ENCODE measurements around the gene ERAS. TPM values are rescaled to one million over a fixed set of nuclear protein-coding genes. Genes with fewer than 3 reads are reported as not detected.

ERAS gene
- not detected for total RNA-seq

- Mint-ChIP-seq H3K27me3 (peaks cover 31% of the 10 kb centered on the region), H3K9me3 (no peaks in the 10 kb centered on the region), H3K36me3 (ENCODE audit: low read depth) (peaks cover 8% of the 10 kb centered on the region), H3K27ac (no peak within 1 kb of the TSS), H3K4me1 (peaks cover 5% of the 10 kb centered on the region), H3K4me3 (no peak within 1 kb of the TSS)
- CTCF ChIA-PET = no interaction called here
- POLR2A ChIA-PET = no interaction called here
- no peak for DNase-seq
These were observed at the start of gene ERAS for GRCh38 chrX:48826135-48826875. TSS of gene ERAS (plus strand) at chrX:48826513. CDS start at chrX:48829124, 2,611 bp downstream.

GRCh38 chrX:48776818-48777439 is 49.4 kb upstream of the ERAS start:
- no peak for DNase-seq
- Mint-ChIP-seq H3K9me3 (no peaks in the 10 kb centered on the region), H3K36me3 (ENCODE audit: low read depth) (no peaks in the 10 kb centered on the region), H3K4me1 (no peaks in the 10 kb centered on the region), H3K4me3 (no peak overlapping the region), H3K27ac (no peak overlapping the region), H3K27me3 (peaks cover 10% of the 10 kb centered on the region)
- CTCF ChIA-PET = interaction anchor here (0.6 kb wide), 2 partner anchors 13 to 582 kb away, joined by 3 read pairs; no protein-coding TSS in a partner anchor
- POLR2A ChIA-PET = interaction anchor here (0.5 kb wide), 1 partner anchor 225 kb away, joined by 4 read pairs; the partner anchor contains the start of gene GRIPAP1

- Mint-ChIP-seq H3K27ac (no peak overlapping the region), H3K36me3 (ENCODE audit: low read depth) (no peaks in the 10 kb centered on the region), H3K9me3 (no peaks in the 10 kb centered on the region), H3K27me3 (peaks cover 10% of the 10 kb centered on the region), H3K4me3 (no peak overlapping the region), H3K4me1 (no peaks in the 10 kb centered on the region)
- DNase-seq = no peak
- POLR2A ChIA-PET = interaction anchor here (0.7 kb wide), 1 partner anchor 42 kb away, joined by 3 read pairs; no protein-coding TSS in a partner anchor
- CTCF ChIA-PET = no interaction called here
These were observed 46.9 kb upstream of the ERAS start for GRCh38 chrX:48779399-48779798.

GRCh38 chrX:48781705-48782104 is 44.6 kb upstream of the ERAS start:
- Mint-ChIP-seq H3K27me3 (peaks cover 10% of the 10 kb centered on the region), H3K27ac (no peak overlapping the region), H3K4me3 (no peak overlapping the region), H3K36me3 (ENCODE audit: low read depth) (no peaks in the 10 kb centered on the region), H3K9me3 (no peaks in the 10 kb centered on the region), H3K4me1 (no peaks in the 10 kb centered on the region)
- no peak for DNase-seq
- CTCF ChIA-PET = no interaction called here
- POLR2A ChIA-PET = no interaction called here

- Mint-ChIP-seq H3K27ac (no peak overlapping the region), H3K4me3 (no peak overlapping the region), H3K4me1 (no peaks in the 10 kb centered on the region), H3K27me3 (peaks cover 12% of the 10 kb centered on the region), H3K36me3 (ENCODE audit: low read depth) (no peaks in the 10 kb centered on the region), H3K9me3 (no peaks in the 10 kb centered on the region)
- CTCF ChIA-PET = no interaction called here
- POLR2A ChIA-PET = no interaction called here
- no peak for DNase-seq
These were observed 44.1 kb upstream of the ERAS start for GRCh38 chrX:48782216-48782615.

GRCh38 chrX:48782795-48783194 is 43.5 kb upstream of the ERAS start:
- Mint-ChIP-seq H3K9me3 (no peaks in the 10 kb centered on the region), H3K27me3 (peaks cover 10% of the 10 kb centered on the region), H3K4me3 (no peak overlapping the region), H3K27ac (no peak overlapping the region), H3K36me3 (ENCODE audit: low read depth) (no peaks in the 10 kb centered on the region), H3K4me1 (no peaks in the 10 kb centered on the region)
- POLR2A ChIA-PET = no interaction called here
- CTCF ChIA-PET = no interaction called here
- DNase-seq = no peak

GRCh38 chrX:48784726-48785125 is 41.6 kb upstream of the ERAS start:
- no peak for DNase-seq
- Mint-ChIP-seq H3K4me3 (no peak overlapping the region), H3K9me3 (no peaks in the 10 kb centered on the region), H3K27ac (no peak overlapping the region), H3K27me3 (peaks cover 7% of the 10 kb centered on the region), H3K4me1 (peaks cover 9% of the 10 kb centered on the region), H3K36me3 (ENCODE audit: low read depth) (no peaks in the 10 kb centered on the region)
- CTCF ChIA-PET = interaction anchor here (1.0 kb wide), 1 partner anchor 14 kb away, joined by 3 read pairs; no protein-coding TSS in a partner anchor
- POLR2A ChIA-PET = no interaction called here

- POLR2A ChIA-PET = no interaction called here
- Mint-ChIP-seq H3K27ac (no peak overlapping the region), H3K27me3 (peaks cover 7% of the 10 kb centered on the region), H3K4me3 (no peak overlapping the region), H3K36me3 (ENCODE audit: low read depth) (no peaks in the 10 kb centered on the region), H3K9me3 (no peaks in the 10 kb centered on the region), H3K4me1 (peaks cover 12% of the 10 kb centered on the region)
- CTCF ChIA-PET = interaction anchor here (1.0 kb wide), 1 partner anchor 14 kb away, joined by 3 read pairs; no protein-coding TSS in a partner anchor
- no peak for DNase-seq
These were observed 41.1 kb upstream of the ERAS start for GRCh38 chrX:48785186-48785539.

GRCh38 chrX:48785540-48786214 is 40.6 kb upstream of the ERAS start:
- DNase-seq = no peak
- H3K9me3 Mint-ChIP-seq = no peaks in the 10 kb centered on the region
- peak overlapping the region; percentile 25 for H3K27ac Mint-ChIP-seq
- POLR2A ChIA-PET = no interaction called here
- H3K4me1 Mint-ChIP-seq = peaks cover 13% of the 10 kb centered on the region
- CTCF ChIA-PET = interaction anchor here (0.6 kb wide), 1 partner anchor 10 kb away, joined by 3 read pairs; no protein-coding TSS in a partner anchor
- H3K4me3 Mint-ChIP-seq = no peak overlapping the region
- H3K27me3 Mint-ChIP-seq = peaks cover 7% of the 10 kb centered on the region
- no peaks in the 10 kb centered on the region for H3K36me3 Mint-ChIP-seq (ENCODE audit: low read depth)

GRCh38 chrX:48786341-48786800 is 39.9 kb upstream of the ERAS start, which contains the start of gene GATA1:
TSS of gene GATA1 (plus strand) at chrX:48786590. CDS start at chrX:48791110, 4,520 bp downstream.
- Mint-ChIP-seq H3K27me3 (peaks cover 7% of the 10 kb centered on the region), H3K9me3 (no peaks in the 10 kb centered on the region), H3K27ac (peak within 1 kb of the TSS; percentile 25), H3K4me3 (no peak within 1 kb of the TSS), H3K4me1 (peaks cover 13% of the 10 kb centered on the region), H3K36me3 (ENCODE audit: low read depth) (no peaks in the 10 kb centered on the region)
- POLR2A ChIA-PET = no interaction called here
- no peak for DNase-seq
- CTCF ChIA-PET = interaction anchor here (0.6 kb wide), 1 partner anchor 9 kb away, joined by 3 read pairs; no protein-coding TSS in a partner anchor

- no peak overlapping the region for H3K4me3 Mint-ChIP-seq
- no peaks in the 10 kb centered on the region for H3K36me3 Mint-ChIP-seq (ENCODE audit: low read depth)
- POLR2A ChIA-PET = no interaction called here
These were observed 39.3 kb upstream of the ERAS start for GRCh38 chrX:48786825-48787504.

GRCh38 chrX:48787505-48788443 is 38.5 kb upstream of the ERAS start:
- CTCF ChIA-PET = no interaction called here
- H3K9me3 Mint-ChIP-seq = no peaks in the 10 kb centered on the region

More at GRCh38 chrX:48786825-48787504, 39.3 kb upstream of the ERAS start:
- Mint-ChIP-seq H3K27ac (no peak overlapping the region), H3K27me3 (peaks cover 7% of the 10 kb centered on the region), H3K9me3 (no peaks in the 10 kb centered on the region), H3K4me1 (peaks cover 13% of the 10 kb centered on the region)
- CTCF ChIA-PET = no interaction called here
- DNase-seq = no peak

More at GRCh38 chrX:48787505-48788443, 38.5 kb upstream of the ERAS start:
- Mint-ChIP-seq H3K4me3 (no peak overlapping the region), H3K27me3 (peaks cover 7% of the 10 kb centered on the region), H3K4me1 (peaks cover 13% of the 10 kb centered on the region), H3K36me3 (ENCODE audit: low read depth) (no peaks in the 10 kb centered on the region), H3K27ac (no peak overlapping the region)
- POLR2A ChIA-PET = no interaction called here
- no peak for DNase-seq
